ENCODE measurements around the gene ZEB2.

The ZEB2 gene

GRCh38 chr2:144405982-144406788 is 113.7 kb downstream of the ZEB2 start:
- H3K4me3 ChIP-seq (replicated peaks in 1 of 2; ENCODE audit: low read depth in 2 of 2, low read length in 2 of 2): no peak overlapping the region
- DNase-seq (ENCODE audit: low read depth in 2 of 2): no peak
- no peak for TF ChIP-seq CTCF (IDR thresholded peaks at IDR 0.05; ENCODE audit: low read depth, low read length)

- no peak for TF ChIP-seq CTCF (IDR thresholded peaks at IDR 0.05; ENCODE audit: low read depth, low read length)
- H3K4me3 ChIP-seq (replicated peaks in 1 of 2; ENCODE audit: low read depth in 2 of 2, low read length in 2 of 2): no peak overlapping the region
- no peak for DNase-seq (ENCODE audit: low read depth in 2 of 2)
These were observed 114.6 kb downstream of the ZEB2 start for GRCh38 chr2:144405321-144405720.

- TF ChIP-seq CTCF (IDR thresholded peaks at IDR 0.05; ENCODE audit: low read depth, low read length): no peak
- DNase-seq (ENCODE audit: low read depth in 2 of 2): no peak
- H3K4me3 ChIP-seq (replicated peaks in 1 of 2; ENCODE audit: low read depth in 2 of 2, low read length in 2 of 2): no peak overlapping the region
These were observed 115.2 kb downstream of the ZEB2 start for GRCh38 chr2:144404586-144405314.

GRCh38 chr2:144403933-144404332 is 116.0 kb downstream of the ZEB2 start:
- H3K4me3 ChIP-seq (replicated peaks in 1 of 2; ENCODE audit: low read depth in 2 of 2, low read length in 2 of 2): no peak overlapping the region
- no peak for DNase-seq (ENCODE audit: low read depth in 2 of 2)
- TF ChIP-seq CTCF (IDR thresholded peaks at IDR 0.05; ENCODE audit: low read depth, low read length): no peak

GRCh38 chr2:144402251-144402650 is 117.7 kb downstream of the ZEB2 start:
- TF ChIP-seq CTCF (IDR thresholded peaks at IDR 0.05; ENCODE audit: low read depth, low read length): no peak
- no peak overlapping the region for H3K4me3 ChIP-seq (replicated peaks in 1 of 2; ENCODE audit: low read depth in 2 of 2, low read length in 2 of 2)
- no peak for DNase-seq (ENCODE audit: low read depth in 2 of 2)

- H3K4me3 ChIP-seq (replicated peaks in 1 of 2; ENCODE audit: low read depth in 2 of 2, low read length in 2 of 2): no peak overlapping the region
- TF ChIP-seq CTCF (IDR thresholded peaks at IDR 0.05; ENCODE audit: low read depth, low read length): no peak
- no peak for DNase-seq (ENCODE audit: low read depth in 2 of 2)
These were observed 118.9 kb downstream of the ZEB2 start for GRCh38 chr2:144401036-144401435.
